Measurements from ENCODE around the gene EFHC1.

DNA sequence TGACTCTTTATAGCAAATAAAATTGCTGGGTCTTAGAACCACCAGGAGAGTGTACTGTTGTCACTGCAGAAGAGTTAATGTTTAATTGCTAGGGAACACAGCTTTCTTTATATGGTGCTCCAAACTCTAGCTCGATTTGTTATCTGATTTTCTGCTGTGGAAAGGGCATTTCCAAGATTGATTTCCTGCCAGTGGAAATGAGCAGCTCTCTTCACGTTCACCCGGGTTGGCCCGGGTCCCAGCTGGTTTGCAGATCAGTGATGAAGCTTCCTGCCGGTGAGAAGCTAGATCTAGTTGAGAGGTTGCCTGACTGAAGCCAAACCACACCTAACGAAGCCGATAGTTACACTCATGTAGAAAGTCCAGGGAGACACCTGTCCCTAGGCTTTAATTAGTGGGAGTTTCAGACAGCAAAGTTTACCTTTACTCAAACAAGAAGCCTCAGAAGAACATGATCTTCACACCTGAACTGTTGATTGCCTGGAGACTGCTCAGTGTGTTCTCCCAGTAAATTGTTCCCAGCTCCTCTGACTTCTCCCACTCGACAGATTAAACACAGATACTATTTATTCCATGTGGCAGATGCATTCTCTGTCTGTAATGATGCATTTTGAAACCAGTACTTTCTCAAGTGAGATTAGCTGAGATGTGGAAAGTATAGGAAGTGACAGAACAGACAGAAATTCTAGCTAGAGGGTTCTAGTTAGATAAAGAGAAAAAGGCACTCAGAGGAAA, 30.3 kb upstream of the EFHC1 start:
- TF ChIP-seq, protein P1, sequence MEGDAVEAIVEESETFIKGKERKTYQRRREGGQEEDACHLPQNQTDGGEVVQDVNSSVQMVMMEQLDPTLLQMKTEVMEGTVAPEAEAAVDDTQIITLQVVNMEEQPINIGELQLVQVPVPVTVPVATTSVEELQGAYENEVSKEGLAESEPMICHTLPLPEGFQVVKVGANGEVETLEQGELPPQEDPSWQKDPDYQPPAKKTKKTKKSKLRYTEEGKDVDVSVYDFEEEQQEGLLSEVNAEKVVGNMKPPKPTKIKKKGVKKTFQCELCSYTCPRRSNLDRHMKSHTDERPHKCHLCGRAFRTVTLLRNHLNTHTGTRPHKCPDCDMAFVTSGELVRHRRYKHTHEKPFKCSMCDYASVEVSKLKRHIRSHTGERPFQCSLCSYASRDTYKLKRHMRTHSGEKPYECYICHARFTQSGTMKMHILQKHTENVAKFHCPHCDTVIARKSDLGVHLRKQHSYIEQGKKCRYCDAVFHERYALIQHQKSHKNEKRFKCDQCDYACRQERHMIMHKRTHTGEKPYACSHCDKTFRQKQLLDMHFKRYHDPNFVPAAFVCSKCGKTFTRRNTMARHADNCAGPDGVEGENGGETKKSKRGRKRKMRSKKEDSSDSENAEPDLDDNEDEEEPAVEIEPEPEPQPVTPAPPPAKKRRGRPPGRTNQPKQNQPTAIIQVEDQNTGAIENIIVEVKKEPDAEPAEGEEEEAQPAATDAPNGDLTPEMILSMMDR (IDR thresholded peaks at IDR 0.05), result no peak
- TF ChIP-seq POLR2AphosphoS5 (IDR thresholded peaks at IDR 0.05), result no peak
